HG03045 (cell line): Measurements from ENCODE around the gene ANKRD11.
"Not testable (repeated sequence)": the region's sequence is repeated elsewhere in the genome, so short reads cannot be mapped to it uniquely, and the experiment has no call there.

Experiments
- ATAC-seq: cut with Tn5 transposase; IDR thresholded peaks from one replicate; pipeline ENCODE4 v1.9.1; 2021; ENCODE audit warnings: mild to moderate bottlenecking, moderate library complexity; ENCODE audit not compliant: unreplicated experiment

ANKRD11 gene

GRCh38 chr16:89409161-89409711, 81.1 kb downstream of the ANKRD11 start:
- ATAC-seq: no peak

GRCh38 chr16:89408315-89408714, 82.0 kb downstream of the ANKRD11 start:
- no peak for ATAC-seq

- ATAC-seq: no peak
These were observed 82.4 kb downstream of the ANKRD11 start for GRCh38 chr16:89407925-89408300.

GRCh38 chr16:89407282-89407924, 83.0 kb downstream of the ANKRD11 start:
- no peak for ATAC-seq

- no peak for ATAC-seq
These were observed 84.0 kb downstream of the ANKRD11 start for GRCh38 chr16:89406277-89406888.

- ATAC-seq: no peak
These were observed 85.8 kb downstream of the ANKRD11 start for GRCh38 chr16:89404561-89404960.

- no peak for ATAC-seq
These were observed 87.4 kb downstream of the ANKRD11 start for GRCh38 chr16:89402962-89403361.

- ATAC-seq: no peak
These were observed 88.5 kb downstream of the ANKRD11 start for GRCh38 chr16:89401641-89402445.

- ATAC-seq: no peak
These were observed 89.2 kb downstream of the ANKRD11 start for GRCh38 chr16:89401205-89401604.

GRCh38 chr16:89400740-89401139, 89.6 kb downstream of the ANKRD11 start:
- no peak for ATAC-seq

GRCh38 chr16:89398924-89399323, 91.4 kb downstream of the ANKRD11 start:
- ATAC-seq: no peak

- ATAC-seq: no peak
These were observed 93.0 kb downstream of the ANKRD11 start for GRCh38 chr16:89397331-89397861.

GRCh38 chr16:89396156-89396555, 94.2 kb downstream of the ANKRD11 start:
- no peak for ATAC-seq

GRCh38 chr16:89395150-89396142, 94.9 kb downstream of the ANKRD11 start:
- ATAC-seq: no peak

GRCh38 chr16:89393738-89394406, 96.5 kb downstream of the ANKRD11 start:
- ATAC-seq: no peak

GRCh38 chr16:89392881-89393737, 97.3 kb downstream of the ANKRD11 start:
- ATAC-seq: no peak

GRCh38 chr16:89390224-89390583, 100.2 kb downstream of the ANKRD11 start:
- ATAC-seq: not testable (repeated sequence)

GRCh38 chr16:89389504-89390223, 100.7 kb downstream of the ANKRD11 start:
- ATAC-seq: not testable (repeated sequence)
